ENCODE results near the gene BEGAIN.

BEGAIN gene

DNA sequence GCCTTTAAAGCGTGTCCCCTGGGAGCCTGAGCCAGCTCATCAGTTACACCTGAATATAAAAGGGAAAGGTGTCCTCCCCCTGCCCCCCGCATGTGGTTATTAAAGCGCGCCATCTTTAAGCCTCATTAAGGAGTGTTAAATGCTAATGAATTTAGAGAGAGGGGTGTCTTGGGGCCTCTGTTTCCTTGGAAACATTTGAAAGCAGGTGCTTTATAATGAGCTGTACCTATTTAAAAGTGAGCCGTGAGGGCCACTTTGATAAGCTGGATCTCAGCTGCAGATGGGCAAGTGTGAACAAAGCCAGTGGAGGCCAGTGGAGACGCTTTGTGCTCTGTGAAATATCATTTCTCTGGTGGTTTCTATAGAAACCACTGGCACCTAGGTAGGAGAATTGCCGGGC, 84.0 kb downstream of the BEGAIN start:
- DNase-seq: no peak

DNA sequence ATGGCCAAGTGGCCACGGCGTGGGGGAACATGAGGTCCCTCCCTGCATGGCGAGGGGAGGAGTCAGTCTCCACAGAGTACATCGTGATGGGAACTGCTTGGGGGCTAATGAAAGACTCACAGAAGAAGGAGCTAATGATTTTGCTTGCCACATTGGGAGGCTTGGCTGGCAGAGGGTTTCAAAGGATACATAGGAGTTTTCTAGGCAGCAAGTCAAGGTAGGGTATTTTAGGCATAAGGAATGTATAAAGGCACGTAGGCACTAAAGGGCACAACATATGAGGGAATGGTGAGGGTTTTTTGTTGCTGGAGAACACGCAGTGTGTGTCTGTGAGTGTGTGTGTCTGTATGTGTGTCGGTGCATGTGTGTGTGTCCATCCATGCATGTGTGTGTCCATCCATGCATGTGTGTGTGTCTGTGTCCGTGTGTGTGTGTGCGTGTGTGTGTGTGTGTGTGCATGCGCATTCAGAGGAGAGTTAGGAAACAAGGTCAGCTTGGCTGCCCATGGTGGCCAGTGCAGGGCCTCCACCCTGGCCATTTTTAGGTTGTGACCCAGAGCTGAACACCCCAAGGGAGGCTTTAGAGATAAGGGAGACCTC, 84.5 kb downstream of the BEGAIN start:
- DNase-seq: no peak

DNA sequence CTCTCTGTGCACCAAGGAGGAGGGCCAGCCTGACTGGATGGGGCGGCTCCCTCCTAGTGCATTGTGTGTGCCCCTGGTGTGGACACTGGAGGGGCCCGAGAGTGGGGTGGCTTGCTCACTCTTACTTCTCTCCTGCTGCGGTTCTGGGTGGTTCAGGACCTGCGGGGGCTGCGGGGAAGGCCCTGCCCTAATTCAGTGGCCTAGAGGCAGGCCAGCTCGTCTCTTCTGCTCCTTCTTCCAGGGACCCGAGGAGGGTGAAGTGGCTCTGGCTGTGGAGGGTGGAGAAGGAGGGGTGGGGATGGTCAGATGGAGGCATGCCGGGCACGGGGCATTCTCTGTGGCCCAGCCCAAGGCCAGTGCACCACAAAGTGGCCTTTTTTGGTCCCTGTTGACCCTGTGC, 87.1 kb downstream of the BEGAIN start:
- DNase-seq: no peak

DNA sequence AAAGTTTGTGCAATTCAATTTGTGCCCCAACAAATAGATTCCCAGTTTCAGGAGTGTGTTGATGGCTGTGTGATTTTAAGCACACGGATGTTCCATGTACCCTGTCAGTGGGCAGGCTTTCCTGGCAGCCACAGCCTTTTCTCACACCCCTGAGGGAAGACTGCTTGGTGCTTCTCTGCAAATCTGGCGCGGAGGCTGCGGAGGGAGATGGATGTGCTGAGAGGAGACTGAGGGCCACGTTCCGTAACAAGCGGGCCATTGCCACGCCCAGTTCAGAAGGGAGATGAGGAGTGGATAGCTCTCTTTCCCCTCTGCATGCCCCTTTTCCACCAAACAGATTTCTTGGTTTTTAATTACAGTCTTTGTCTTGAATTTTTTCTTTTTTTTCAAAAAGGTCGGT, 89.1 kb downstream of the BEGAIN start:
- DNase-seq: no peak

DNA sequence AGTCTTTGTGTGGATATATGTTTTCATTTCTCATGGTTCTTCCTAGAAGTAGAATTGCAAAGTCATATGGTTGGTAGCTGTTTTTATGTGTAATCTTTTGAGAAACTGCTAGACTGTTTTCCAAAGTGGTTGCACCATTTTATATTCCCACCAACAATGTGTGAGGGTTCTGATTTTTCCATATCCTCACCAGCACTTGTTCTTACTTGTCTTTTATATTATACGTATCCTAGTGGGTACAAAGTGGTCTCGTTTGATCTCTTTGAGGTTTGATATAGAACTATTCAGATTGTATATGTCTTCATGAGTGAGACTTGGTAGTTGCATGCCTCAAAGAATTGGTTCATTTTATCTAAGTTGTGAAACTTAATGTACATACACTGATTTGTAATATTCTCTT, 91.3 kb downstream of the BEGAIN start:
- no peak for DNase-seq

DNA sequence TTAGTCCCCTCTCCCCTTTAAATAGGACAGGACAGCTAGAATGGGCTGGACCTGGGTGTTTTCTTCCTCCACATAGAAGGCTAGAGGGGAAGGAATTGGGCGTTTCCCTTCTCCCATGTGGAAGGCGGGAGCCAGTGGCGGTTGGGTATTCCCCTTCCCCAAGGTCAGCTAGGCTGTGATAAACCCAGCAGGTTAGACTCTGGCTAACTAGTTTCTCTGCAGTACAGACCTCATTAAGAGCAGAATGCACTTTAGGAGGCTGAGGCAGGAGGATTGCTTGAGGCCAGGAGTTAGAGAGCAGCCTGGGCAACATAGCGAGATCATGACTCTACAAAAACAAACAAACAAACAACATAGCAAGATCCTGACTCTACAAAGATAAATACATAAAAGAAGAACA, 92.6 kb downstream of the BEGAIN start:
- DNase-seq: no peak

DNA sequence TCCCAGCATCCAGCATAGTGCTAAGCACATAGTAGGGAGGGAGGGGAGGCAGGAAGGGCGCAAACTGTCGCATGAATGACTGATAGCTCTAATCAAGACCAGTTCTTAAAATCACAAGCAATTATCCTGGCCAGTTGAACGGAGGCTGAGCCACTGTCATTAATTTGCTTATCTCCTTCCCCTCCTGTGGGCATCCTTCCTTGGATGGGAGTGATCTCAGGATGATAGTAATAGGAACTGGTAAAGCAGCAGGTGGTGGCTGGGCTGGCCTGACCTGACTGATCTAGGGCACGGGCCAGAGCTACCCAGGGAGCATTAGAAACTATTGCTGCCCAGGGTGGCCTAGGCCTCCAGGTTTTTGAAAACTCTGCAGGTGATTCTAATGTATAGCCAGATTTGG, 97.0 kb downstream of the BEGAIN start:
- DNase-seq: no peak

DNA sequence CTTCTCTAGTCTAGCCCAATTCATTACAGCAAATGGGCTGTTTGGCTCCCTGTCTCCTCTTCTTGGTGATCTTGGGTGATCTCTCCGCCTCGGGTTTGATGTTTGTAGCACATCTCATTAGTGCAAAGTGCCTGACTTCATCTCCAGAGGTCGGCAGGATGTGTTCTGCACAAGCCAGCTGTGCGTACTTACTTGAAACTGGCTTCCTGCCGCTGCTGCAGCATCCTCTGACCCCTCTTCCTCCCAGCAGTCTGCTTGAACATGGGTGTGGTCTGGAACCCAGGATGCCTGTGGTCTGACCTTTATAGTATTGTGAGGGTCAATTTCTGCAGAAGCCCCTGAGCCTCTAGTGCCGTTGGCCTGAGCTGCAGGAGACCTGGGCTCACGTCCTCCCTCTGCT, 99.2 kb downstream of the BEGAIN start:
- DNase-seq: no peak

DNA sequence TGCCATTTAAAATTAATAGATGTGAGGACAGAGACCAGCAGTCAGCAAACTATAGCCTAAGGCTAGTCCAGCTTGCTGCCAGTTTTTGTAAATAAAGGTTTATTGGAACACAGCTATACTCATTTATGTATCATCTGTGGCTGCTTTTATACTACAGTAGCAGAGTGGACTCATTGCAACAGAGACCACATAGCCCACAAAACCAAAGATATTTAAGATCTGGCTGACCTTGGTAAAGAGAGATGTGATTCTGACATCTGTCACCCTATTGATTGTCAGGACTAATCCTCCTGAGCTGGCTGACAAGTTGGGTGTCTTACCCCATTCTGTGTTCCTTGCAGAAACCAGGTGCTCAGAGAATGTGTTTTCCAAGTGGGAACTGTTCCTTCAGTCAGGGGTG, 99.9 kb downstream of the BEGAIN start:
- DNase-seq: no peak

All from CD4-positive, alpha-beta T cell treated with Interleukin-6 for 4 hours (primary cell).